ENCODE data around the gene TAOK1.

The TAOK1 gene

DNA sequence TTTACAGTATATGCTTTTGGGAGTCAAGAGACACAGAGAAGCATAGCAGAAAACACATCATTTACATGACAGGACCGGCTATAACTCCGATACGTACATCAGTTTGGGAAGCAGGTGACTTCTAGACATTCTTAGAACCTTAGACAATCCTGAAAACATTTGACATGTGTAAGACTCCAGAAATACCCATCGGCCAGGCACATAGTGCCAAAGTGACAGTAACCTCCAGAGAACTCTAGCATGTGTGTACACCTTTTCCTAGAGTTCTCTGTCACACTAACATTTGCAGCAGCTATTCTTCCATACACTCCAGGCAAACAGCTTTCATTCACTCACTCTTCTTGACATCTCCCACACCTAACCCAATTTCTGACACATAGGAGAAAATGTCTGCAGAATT lies 3.4 kb upstream of the TAOK1 start:
- Histone ChIP-seq H3K36me3 (ENCODE audit: control insufficient read depth, insufficient read depth, low read length) (no peaks in the 10 kb centered on the region), H3K4me1 (ENCODE audit: control insufficient read depth, insufficient read depth, low read length) (peaks cover 2% of the 10 kb centered on the region), H3K4me3 (ENCODE audit: low read length) (no peak overlapping the region), H3K9ac (ENCODE audit: low read length) (no peak overlapping the region), H3K27me3 (ENCODE audit: control insufficient read depth, insufficient read depth, low read length) (no peaks in the 10 kb centered on the region), H3K27ac (ENCODE audit: low read depth, low read length) (no peak overlapping the region)

DNA sequence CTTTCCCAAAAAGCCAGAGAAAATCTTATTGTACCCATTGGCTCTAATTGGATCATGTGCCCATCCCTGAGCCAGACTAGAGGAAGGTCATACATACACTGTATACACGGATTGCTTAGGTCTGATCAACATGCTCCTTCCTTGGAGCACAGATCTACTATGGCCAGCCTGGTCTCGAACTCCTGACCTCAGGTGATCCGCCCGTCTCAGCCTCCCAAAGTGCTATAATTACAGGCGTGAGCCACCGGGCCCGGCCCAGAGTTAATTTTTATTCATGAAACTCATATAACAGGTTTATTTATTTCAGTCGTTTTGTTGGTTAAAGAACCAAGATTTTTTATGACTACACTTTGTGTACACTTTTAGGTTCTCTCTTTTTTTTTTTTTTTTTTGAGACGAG lies 1.2 kb upstream of the TAOK1 start:
- no peaks in the 10 kb centered on the region for H3K27me3 ChIP-seq (ENCODE audit: control insufficient read depth, insufficient read depth, low read length)
- no peak overlapping the region for H3K4me3 ChIP-seq (ENCODE audit: low read length)
- H3K9ac ChIP-seq (ENCODE audit: low read length): no peak overlapping the region
- no peak overlapping the region for H3K27ac ChIP-seq (ENCODE audit: low read depth, low read length)
- peaks cover 10% of the 10 kb centered on the region for H3K4me1 ChIP-seq (ENCODE audit: control insufficient read depth, insufficient read depth, low read length)
- no peaks in the 10 kb centered on the region for H3K36me3 ChIP-seq (ENCODE audit: control insufficient read depth, insufficient read depth, low read length)

DNA sequence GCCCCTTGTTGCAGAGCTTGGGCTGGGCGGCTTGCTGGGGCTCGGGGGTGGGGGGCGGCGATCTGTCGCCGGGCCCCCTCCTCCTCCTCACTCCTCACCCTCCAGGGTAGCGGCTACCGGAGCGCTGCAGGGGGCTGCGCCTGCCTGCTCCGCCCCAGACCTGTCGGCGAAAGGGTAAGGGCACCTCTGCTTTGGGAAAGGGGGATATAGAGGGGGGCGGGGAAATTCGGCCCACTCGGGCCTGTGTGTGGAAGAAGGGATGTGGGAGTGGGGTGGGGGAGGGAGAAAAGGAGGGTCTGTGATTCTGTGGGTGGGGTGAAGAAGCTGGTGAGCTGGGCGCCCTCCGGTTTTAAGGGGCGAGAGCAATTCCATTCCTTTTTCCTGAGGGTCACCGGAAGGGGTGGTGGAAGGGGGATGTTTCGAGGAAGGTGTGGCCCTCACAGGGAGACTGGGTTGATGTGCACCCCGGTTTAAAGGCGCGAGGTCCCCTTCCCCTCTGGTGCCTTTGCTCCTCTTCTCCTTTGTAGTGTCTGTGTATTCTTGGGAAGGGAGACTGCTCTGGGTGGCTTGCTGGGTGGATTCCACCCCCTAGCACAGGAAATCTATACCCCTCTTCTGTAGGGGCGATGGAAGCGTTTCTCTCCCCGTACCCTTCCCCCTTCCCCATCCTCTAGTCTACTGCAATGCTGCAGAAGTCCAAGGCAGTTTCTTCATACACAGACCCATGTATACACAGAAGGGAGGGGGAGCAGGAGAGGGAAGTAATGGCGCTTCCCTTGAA lies 878 bp downstream of the TAOK1 start:
- Histone ChIP-seq H3K9ac (ENCODE audit: low read length) (peak overlapping the region; percentile 45), H3K4me1 (ENCODE audit: control insufficient read depth, insufficient read depth, low read length) (peaks cover 10% of the 10 kb centered on the region), H3K4me3 (ENCODE audit: low read length) (peak overlapping the region; percentile 94), H3K36me3 (ENCODE audit: control insufficient read depth, insufficient read depth, low read length) (no peaks in the 10 kb centered on the region), H3K27ac (ENCODE audit: low read depth, low read length) (peak overlapping the region; percentile 93), H3K27me3 (ENCODE audit: control insufficient read depth, insufficient read depth, low read length) (no peaks in the 10 kb centered on the region)

DNA sequence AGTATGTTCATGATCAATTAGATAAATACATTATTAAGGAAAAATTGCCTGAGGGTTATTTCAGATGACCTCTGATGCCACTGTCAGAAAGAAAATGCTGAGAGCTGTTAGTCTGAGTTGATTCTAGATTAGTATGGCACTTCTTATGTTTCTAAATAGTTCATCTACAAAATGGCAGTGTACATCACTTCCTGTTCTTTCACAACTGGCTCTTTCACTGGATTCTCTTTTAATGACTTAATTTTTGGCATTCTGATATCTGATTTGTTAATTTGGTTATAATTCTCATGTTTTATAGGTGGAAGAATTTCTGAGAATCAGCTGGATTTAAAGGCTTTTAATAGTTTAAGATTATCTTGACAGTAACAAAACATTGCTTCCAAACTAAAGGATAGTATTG lies 3.3 kb downstream of the TAOK1 start:
- Histone ChIP-seq H3K36me3 (ENCODE audit: control insufficient read depth, insufficient read depth, low read length) (no peaks in the 10 kb centered on the region), H3K4me1 (ENCODE audit: control insufficient read depth, insufficient read depth, low read length) (peaks cover 10% of the 10 kb centered on the region), H3K27me3 (ENCODE audit: control insufficient read depth, insufficient read depth, low read length) (no peaks in the 10 kb centered on the region), H3K9ac (ENCODE audit: low read length) (no peak overlapping the region), H3K4me3 (ENCODE audit: low read length) (no peak overlapping the region), H3K27ac (ENCODE audit: low read depth, low read length) (no peak overlapping the region)

DNA sequence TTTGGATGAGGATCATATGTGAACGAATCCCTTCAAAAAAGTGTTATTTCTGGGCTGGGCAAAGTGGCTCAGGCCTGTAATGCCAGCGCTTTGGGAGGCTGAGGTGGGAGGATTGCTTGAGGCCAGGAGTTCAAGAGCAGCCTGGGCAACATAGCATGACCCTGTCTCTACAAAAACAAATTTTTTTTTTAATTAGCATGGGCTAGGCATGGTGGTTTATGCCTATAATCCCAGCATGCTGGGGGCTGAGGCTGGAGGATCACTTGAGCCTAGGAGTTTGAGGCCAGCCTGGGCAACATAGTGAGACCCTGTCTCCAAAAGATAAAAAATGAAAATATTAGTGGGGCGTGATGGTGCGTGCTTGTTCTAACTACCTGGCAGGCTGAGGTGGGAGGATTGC lies 4.6 kb downstream of the TAOK1 start:
- Histone ChIP-seq H3K4me1 (ENCODE audit: control insufficient read depth, insufficient read depth, low read length) (peaks cover 8% of the 10 kb centered on the region), H3K27ac (ENCODE audit: low read depth, low read length) (no peak overlapping the region), H3K4me3 (ENCODE audit: low read length) (no peak overlapping the region), H3K36me3 (ENCODE audit: control insufficient read depth, insufficient read depth, low read length) (peaks cover 2% of the 10 kb centered on the region), H3K27me3 (ENCODE audit: control insufficient read depth, insufficient read depth, low read length) (no peaks in the 10 kb centered on the region), H3K9ac (ENCODE audit: low read length) (no peak overlapping the region)

DNA sequence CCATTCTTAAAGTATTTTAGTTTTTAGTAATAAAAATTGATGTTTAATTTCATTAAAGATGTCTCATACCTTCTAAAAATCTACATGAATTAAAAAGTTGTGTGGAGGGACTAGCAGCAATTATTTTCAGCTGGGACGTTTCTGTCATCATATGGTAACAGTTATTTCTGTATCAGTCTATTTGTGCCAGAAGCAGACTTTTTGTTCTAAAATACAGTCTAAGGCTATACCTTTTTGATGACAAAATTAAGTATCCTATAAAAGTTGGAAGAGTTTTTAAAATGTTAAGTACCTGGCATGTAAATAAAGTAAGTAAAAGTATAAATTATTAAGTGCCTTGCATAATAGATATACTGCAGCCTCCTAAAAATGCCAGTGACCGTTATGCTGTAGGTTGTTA lies 5.9 kb downstream of the TAOK1 start:
- no peak overlapping the region for H3K27ac ChIP-seq (ENCODE audit: low read depth, low read length)
- no peaks in the 10 kb centered on the region for H3K27me3 ChIP-seq (ENCODE audit: control insufficient read depth, insufficient read depth, low read length)
- H3K4me1 ChIP-seq (ENCODE audit: control insufficient read depth, insufficient read depth, low read length): peaks cover 8% of the 10 kb centered on the region
- peaks cover 2% of the 10 kb centered on the region for H3K36me3 ChIP-seq (ENCODE audit: control insufficient read depth, insufficient read depth, low read length)
- H3K4me3 ChIP-seq (ENCODE audit: low read length): no peak overlapping the region
- no peak overlapping the region for H3K9ac ChIP-seq (ENCODE audit: low read length)

DNA sequence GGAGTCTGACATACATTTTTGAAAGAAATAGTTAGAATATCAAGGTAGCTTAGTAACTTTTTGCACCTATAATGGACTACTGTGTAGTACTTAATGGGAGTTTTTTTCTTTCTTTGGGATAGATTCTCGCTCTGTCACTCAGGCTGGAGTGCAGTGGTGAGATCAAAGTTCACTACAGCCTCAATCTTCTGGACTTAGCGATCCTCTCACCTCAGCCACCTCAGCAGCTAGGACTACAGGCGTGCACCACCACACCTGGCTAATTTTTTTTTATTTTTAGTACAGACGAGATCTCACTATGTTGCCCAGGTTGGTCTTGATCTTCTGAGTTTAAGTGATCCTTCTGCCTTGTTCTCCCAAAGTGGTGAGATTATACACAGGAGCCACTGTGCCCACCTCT lies 9.5 kb downstream of the TAOK1 start:
- H3K27ac ChIP-seq (ENCODE audit: low read depth, low read length): no peak overlapping the region
- H3K36me3 ChIP-seq (ENCODE audit: control insufficient read depth, insufficient read depth, low read length): peaks cover 2% of the 10 kb centered on the region
- no peaks in the 10 kb centered on the region for H3K27me3 ChIP-seq (ENCODE audit: control insufficient read depth, insufficient read depth, low read length)
- H3K4me3 ChIP-seq (ENCODE audit: low read length): no peak overlapping the region
- no peak overlapping the region for H3K9ac ChIP-seq (ENCODE audit: low read length)
- no peaks in the 10 kb centered on the region for H3K4me1 ChIP-seq (ENCODE audit: control insufficient read depth, insufficient read depth, low read length)

DNA sequence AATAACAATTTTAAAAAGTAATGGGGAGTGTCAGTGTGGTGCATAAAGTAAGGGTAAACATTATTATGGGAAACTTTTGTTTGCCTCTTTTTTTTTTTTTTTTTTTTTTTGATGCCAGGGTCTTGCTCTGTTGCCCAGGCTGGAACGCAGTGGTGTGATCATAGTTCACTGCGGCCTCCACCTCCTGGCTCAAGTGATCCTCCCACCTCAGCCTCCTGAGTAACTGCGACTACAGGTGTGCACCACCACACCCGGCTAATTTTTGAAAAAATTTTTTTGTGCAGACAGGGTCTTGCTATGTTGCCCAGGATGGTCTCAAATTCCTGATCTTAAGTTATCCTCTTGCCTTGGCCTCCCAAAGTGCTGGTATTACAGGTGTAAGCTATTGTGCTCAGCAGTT lies 10.7 kb downstream of the TAOK1 start:
- Histone ChIP-seq H3K9ac (ENCODE audit: low read length) (no peak overlapping the region), H3K4me1 (ENCODE audit: control insufficient read depth, insufficient read depth, low read length) (no peaks in the 10 kb centered on the region), H3K27ac (ENCODE audit: low read depth, low read length) (no peak overlapping the region), H3K4me3 (ENCODE audit: low read length) (no peak overlapping the region), H3K36me3 (ENCODE audit: control insufficient read depth, insufficient read depth, low read length) (peaks cover 2% of the 10 kb centered on the region), H3K27me3 (ENCODE audit: control insufficient read depth, insufficient read depth, low read length) (no peaks in the 10 kb centered on the region)

DNA sequence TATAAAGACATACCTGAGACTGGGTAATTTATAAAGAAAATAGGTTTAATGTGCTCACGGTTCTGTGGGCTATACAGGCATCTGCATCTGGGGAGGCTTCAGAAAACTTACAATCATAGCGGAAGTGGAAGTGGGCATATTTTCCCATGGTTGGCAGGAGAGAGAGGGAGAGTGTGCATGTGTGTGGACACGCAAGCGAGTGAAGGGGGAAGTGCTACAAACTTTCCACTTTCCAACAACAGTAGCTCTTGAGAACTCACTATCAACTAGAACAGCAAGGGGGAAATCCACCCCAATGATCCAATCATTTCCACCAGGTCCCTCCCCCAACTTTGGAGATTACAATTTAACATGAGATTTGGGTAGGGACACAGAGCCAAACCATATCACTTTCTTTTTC lies 11.1 kb downstream of the TAOK1 start:
- Histone ChIP-seq H3K36me3 (ENCODE audit: control insufficient read depth, insufficient read depth, low read length) (peaks cover 2% of the 10 kb centered on the region), H3K4me3 (ENCODE audit: low read length) (no peak overlapping the region), H3K9ac (ENCODE audit: low read length) (no peak overlapping the region), H3K27me3 (ENCODE audit: control insufficient read depth, insufficient read depth, low read length) (no peaks in the 10 kb centered on the region), H3K27ac (ENCODE audit: low read depth, low read length) (no peak overlapping the region), H3K4me1 (ENCODE audit: control insufficient read depth, insufficient read depth, low read length) (no peaks in the 10 kb centered on the region)

DNA sequence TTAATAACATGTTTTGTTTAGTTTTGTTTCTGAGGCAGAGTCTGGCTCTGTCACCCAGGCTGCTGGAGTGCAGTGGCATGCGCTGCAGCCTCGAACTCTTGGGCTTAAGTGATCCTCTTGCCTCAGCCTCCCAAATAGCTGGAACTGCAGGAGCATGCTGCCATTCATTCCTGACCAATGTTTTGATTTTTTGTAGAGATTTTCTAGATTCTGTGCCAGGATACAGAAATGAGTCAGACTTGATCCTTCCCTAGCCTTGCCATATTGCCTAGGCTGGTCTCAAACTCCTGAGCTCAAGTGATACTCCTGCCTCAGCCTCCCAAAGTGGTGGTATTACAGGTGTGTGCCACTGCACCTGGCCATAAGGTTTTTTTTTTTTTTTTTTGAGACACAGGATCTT lies 17.7 kb downstream of the TAOK1 start:
- Histone ChIP-seq H3K27ac (ENCODE audit: low read depth, low read length) (no peak overlapping the region), H3K36me3 (ENCODE audit: control insufficient read depth, insufficient read depth, low read length) (no peaks in the 10 kb centered on the region), H3K27me3 (ENCODE audit: control insufficient read depth, insufficient read depth, low read length) (no peaks in the 10 kb centered on the region), H3K9ac (ENCODE audit: low read length) (no peak overlapping the region), H3K4me3 (ENCODE audit: low read length) (no peak overlapping the region), H3K4me1 (ENCODE audit: control insufficient read depth, insufficient read depth, low read length) (no peaks in the 10 kb centered on the region)

DNA sequence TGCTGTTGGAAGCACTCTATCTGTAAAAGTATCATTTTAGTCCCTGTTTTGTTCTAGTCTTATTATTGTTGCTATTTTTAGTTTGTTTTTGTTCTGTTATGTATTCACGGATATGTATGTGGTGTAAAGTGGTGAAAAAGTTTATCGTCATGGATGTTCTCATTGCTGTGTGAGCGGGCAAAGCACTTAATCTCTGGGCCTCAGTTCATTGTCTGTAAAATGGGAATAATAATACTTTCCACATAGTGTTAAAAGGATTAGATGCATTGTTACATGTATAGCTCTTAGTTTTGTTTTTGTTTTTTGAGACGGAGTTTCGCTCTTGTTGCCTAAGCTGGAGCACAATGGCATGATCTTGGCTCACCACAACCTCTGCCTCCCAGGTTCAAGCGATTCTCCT lies 19.8 kb downstream of the TAOK1 start:
- Histone ChIP-seq H3K27me3 (ENCODE audit: control insufficient read depth, insufficient read depth, low read length) (no peaks in the 10 kb centered on the region), H3K4me1 (ENCODE audit: control insufficient read depth, insufficient read depth, low read length) (no peaks in the 10 kb centered on the region), H3K27ac (ENCODE audit: low read depth, low read length) (no peak overlapping the region), H3K36me3 (ENCODE audit: control insufficient read depth, insufficient read depth, low read length) (no peaks in the 10 kb centered on the region), H3K9ac (ENCODE audit: low read length) (no peak overlapping the region), H3K4me3 (ENCODE audit: low read length) (no peak overlapping the region)

DNA sequence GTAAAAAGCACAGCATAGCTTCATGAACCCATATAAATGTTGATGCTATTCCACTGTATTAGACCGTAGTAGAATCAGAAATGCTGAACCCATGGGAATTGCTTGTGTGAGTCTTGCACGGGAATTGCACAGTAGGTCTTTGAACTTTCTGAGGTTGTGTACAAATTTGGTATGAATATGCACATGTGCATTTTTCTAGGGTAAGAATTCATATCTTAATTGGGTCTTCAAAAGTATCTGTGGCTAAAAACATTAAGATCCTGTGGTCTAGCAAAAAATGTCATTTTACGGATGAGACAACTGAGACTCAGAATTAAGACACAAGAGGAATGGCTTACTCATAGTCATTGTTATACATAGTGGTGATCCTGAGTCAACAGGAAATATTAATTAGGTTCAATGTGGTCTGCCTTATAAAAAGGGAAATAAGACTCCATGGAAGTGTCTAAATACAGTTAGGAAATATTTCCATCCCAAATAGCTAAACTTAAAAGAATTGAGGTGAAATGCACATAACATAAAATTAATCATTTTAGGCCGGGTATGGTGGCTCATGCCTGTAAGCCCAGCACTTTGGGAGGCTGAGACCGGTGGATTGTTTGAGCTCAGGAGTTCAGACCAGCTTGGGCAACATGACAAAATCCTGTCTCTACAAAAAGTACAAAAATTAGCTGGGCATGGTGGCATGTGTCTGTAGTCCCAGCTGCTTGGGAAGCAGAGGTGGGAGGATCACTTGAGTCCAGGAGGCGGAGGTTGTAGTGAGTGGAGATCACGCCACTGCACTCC lies 22.8 kb downstream of the TAOK1 start:
- H3K9ac ChIP-seq (ENCODE audit: low read length): no peak overlapping the region
- H3K27me3 ChIP-seq (ENCODE audit: control insufficient read depth, insufficient read depth, low read length): no peaks in the 10 kb centered on the region
- H3K4me3 ChIP-seq (ENCODE audit: low read length): no peak overlapping the region
- H3K4me1 ChIP-seq (ENCODE audit: control insufficient read depth, insufficient read depth, low read length): no peaks in the 10 kb centered on the region
- no peaks in the 10 kb centered on the region for H3K36me3 ChIP-seq (ENCODE audit: control insufficient read depth, insufficient read depth, low read length)
- no peak overlapping the region for H3K27ac ChIP-seq (ENCODE audit: low read depth, low read length)

DNA sequence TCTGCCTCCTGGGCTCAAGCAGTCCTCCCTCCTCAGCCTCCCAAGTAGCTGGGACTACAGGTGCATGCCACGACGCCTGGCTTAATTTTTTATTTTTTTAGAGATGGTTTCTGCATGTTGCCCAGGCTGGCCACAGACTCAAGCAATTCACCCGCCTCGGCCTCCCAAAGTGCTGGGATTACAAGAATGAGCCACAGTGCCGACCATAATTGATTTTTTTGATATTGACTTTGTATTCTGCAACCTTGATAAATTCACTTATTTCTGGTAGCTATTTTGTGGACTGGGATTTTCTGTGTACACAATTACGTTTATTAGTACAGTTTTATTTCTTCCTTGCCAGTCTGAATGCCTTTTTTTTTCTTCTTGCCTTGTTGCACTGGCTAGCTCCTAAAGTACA lies 30.0 kb downstream of the TAOK1 start:
- Histone ChIP-seq H3K4me1 (ENCODE audit: control insufficient read depth, insufficient read depth, low read length) (no peaks in the 10 kb centered on the region), H3K4me3 (ENCODE audit: low read length) (no peak overlapping the region), H3K27me3 (ENCODE audit: control insufficient read depth, insufficient read depth, low read length) (no peaks in the 10 kb centered on the region), H3K27ac (ENCODE audit: low read depth, low read length) (no peak overlapping the region), H3K9ac (ENCODE audit: low read length) (no peak overlapping the region), H3K36me3 (ENCODE audit: control insufficient read depth, insufficient read depth, low read length) (no peaks in the 10 kb centered on the region)

Data from rectal smooth muscle tissue (tissue), 1 donor.